GM19467 (cell line): ENCODE measurements around the gene RNF187.

Experiments used
- ATAC-seq: cut with Tn5 transposase; IDR thresholded peaks from one replicate; pipeline ENCODE4 v1.9.1; 2021; ENCODE audit warnings: mild to moderate bottlenecking, moderate library complexity; ENCODE audit not compliant: unreplicated experiment

The RNF187 gene

GRCh38 chr1:228507961-228508652 is 20.9 kb downstream of the RNF187 start:
- no peak for ATAC-seq

GRCh38 chr1:228508840-228509415 is 21.7 kb downstream of the RNF187 start:
- no peak for ATAC-seq

- ATAC-seq: no peak
Observed at GRCh38 chr1:228510101-228510802, 23.1 kb downstream of the RNF187 start.

- no peak for ATAC-seq
Observed at GRCh38 chr1:228510803-228511413, 23.7 kb downstream of the RNF187 start.

- ATAC-seq: no peak
Observed at GRCh38 chr1:228511546-228512445, 24.6 kb downstream of the RNF187 start.

- ATAC-seq: no peak
Observed at GRCh38 chr1:228512781-228513198, 25.6 kb downstream of the RNF187 start.

GRCh38 chr1:228513236-228513900 is 26.2 kb downstream of the RNF187 start:
- ATAC-seq: no peak

GRCh38 chr1:228514421-228514820 is 27.2 kb downstream of the RNF187 start:
- ATAC-seq: no peak

GRCh38 chr1:228515200-228515834 is 28.1 kb downstream of the RNF187 start:
- no peak for ATAC-seq

GRCh38 chr1:228517655-228518054 is 30.5 kb downstream of the RNF187 start:
- no peak for ATAC-seq

GRCh38 chr1:228527596-228527995 is 40.4 kb downstream of the RNF187 start:
- ATAC-seq: no peak

- ATAC-seq: no peak
Observed at GRCh38 chr1:228528612-228529011, 41.4 kb downstream of the RNF187 start.

- no peak for ATAC-seq
Observed at GRCh38 chr1:228530086-228530758, 43.0 kb downstream of the RNF187 start.

GRCh38 chr1:228530951-228531731 is 44.0 kb downstream of the RNF187 start:
- ATAC-seq: no peak

- ATAC-seq: no peak
Observed at GRCh38 chr1:228538831-228539230, 51.6 kb downstream of the RNF187 start.

- ATAC-seq: no peak
Observed at GRCh38 chr1:228540161-228540917, 53.2 kb downstream of the RNF187 start.

- ATAC-seq: no peak
Observed at GRCh38 chr1:228541725-228542124, 54.5 kb downstream of the RNF187 start.

GRCh38 chr1:228542376-228542775 is 55.2 kb downstream of the RNF187 start:
- ATAC-seq: no peak
